COLO829 (cell line): ENCODE results near the gene ASNSD1.
"Not testable (repeated sequence)": the region's sequence is repeated elsewhere in the genome, so short reads cannot be mapped to it uniquely, and the experiment has no call there.

Source experiments
- DNase-seq: peaks from one replicate; pipeline ENCODE4 v3.0.0; 2012; ENCODE audit warnings: low spot score

Gene ASNSD1

GRCh38 chr2:189687796-189688195 lies 26.5 kb downstream of the ASNSD1 start:
- DNase-seq: not testable (repeated sequence)

DNA sequence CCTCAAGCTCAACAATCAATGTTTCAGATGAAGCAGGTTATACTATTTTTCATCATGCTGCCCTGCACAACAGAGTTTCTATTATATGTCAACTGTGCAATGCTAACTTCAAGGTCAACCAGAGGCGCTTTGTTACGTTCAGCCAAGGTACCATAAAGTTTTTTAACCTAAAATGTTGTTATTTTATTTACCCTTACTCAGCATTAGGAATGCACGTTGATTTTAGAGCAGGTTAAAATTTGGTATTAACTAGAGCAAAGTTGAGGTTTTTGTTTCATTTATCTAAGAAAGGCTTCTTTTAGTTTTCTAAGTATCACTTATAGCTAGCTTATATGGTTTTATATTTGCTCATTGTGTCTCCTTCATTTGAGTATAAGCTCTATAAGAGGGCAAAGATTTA lies 35.0 kb downstream of the ASNSD1 start:
- no peak for DNase-seq

DNA sequence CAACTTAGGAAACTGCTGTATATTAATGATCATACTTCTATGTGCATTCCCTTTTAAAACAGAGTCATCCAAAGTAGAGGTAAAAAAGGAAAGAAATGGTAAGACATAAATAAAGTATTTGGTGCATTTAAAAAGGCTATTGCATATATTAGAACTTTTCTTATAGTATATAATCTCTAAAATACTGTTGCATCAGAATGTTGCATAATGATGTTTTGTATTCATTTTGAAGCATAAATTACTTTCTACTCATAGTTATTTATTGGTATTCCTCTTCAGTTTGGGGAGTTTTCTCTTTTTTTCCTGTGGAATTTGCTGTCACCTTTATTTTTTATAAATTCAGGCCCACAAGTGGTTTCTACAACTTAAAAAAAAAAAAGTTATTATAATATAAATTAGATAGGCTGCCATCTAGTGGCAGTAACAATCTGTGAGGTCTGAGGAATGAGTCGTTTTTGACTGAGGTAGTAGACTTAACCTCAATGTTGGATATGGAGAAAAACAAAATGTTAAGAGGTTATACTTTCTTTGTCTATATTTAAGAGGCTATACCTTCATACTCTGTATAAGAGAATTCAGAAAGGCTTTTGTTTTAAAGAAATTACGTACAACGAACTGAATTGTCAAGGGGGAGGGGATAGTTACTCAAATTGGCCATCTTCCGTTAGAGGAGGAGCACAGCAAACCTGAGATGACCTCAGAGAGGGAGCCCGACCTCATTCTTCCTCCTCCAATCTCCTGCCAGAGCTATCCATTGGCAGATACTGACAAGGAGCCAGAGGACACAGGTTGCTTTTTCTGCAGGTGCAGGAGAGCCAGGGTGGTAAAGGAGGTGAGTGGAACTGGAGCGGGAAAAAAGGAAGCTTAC lies 37.0 kb downstream of the ASNSD1 start:
- peak; percentile 35 for DNase-seq

- no peak for DNase-seq
These were observed 39.4 kb downstream of the ASNSD1 start for GRCh38 chr2:189700681-189701080.

- DNase-seq: no peak
These were observed 40.8 kb downstream of the ASNSD1 start for GRCh38 chr2:189702071-189702470.

GRCh38 chr2:189709501-189710221 lies 48.4 kb downstream of the ASNSD1 start:
- DNase-seq: no peak

DNA sequence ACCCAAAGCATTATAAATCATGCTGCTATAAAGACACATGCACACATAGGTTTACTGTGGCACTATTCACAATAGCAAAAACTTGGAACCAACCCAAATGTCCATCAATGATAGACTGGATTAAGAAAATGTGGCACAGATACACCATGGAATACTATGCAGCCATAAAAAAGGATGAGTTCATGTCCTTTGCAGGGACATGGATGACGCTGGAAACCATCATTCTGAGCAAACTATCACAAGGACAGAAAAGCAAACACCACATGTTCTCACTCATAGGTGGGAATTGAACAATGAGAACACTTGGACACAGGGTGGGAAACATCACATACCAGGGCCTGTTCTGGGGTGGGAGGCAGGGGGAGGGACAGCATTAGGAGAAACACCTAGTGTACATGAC lies 56.3 kb downstream of the ASNSD1 start:
- not testable (repeated sequence) for DNase-seq

DNA sequence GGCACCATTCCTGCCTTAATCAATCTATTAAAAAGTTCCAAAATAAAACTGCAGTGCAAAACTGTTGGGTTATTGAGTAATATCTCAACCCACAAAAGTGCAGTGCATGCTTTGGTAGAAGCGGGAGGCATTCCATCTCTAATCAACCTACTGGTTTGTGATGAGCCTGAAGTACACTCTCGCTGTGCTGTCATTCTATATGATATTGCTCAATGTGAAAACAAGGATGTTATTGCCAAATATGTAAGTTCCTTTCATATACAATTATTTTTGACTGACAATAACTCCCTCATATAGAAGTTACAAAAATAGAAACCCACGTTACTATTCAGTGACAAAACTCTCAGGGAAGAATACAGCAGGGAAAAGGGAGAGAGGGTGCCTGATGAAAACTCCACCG lies 58.3 kb downstream of the ASNSD1 start:
- DNase-seq: no peak
